HepG2 (cell line): ENCODE data around the gene RCC1. TPM values are rescaled to one million over a fixed set of nuclear protein-coding genes. Genes with fewer than 3 reads are reported as not detected.

Source experiments
- CCDC6 ChIP-seq: sonication (generic); formaldehyde crosslinking; IDR thresholded peaks from 2 replicates; pipeline ENCODE4 v1.8.1; 2022; ENCODE audit warnings: mild to moderate bottlenecking, missing genetic modification reagents, moderate library complexity
- CENPT ChIP-seq: sonication (generic); formaldehyde crosslinking; IDR thresholded peaks from 2 replicates; pipeline ENCODE4 v1.8.0; 2022; ENCODE audit warnings: low read depth, mild to moderate bottlenecking, moderate library complexity, missing genetic modification reagents
- ETV5 ChIP-seq: IDR thresholded peaks from 2 replicates; pipeline ENCODE4 v1.6.1; 2018; ENCODE audit warnings: missing biosample characterization, missing genetic modification reagents, inconsistent platforms, borderline replicate concordance
- NFRKB ChIP-seq: fragments of 450-650 bp; IDR thresholded peaks from 2 replicates; pipeline ENCODE4 v1.6.1; 2017
- XRCC5 ChIP-seq: fragments of 200-400 bp; formaldehyde crosslinking; optimal IDR thresholded peaks from 2 replicates; pipeline ENCODE3; 2017; ENCODE audit warnings: mild to moderate bottlenecking, low read length
- YEATS2 ChIP-seq: sonication (generic); formaldehyde crosslinking; IDR thresholded peaks from 2 replicates; pipeline ENCODE4 v1.4.0; 2020; ENCODE audit warnings: missing genetic modification reagents, borderline replicate concordance
- ZNF235 ChIP-seq: sonication (generic); formaldehyde crosslinking; IDR thresholded peaks from 2 replicates; pipeline ENCODE4 v1.8.1; 2023; ENCODE audit warnings: mild to moderate bottlenecking, missing genetic modification reagents, borderline replicate concordance
- ZNF512B ChIP-seq: sonication (generic); formaldehyde crosslinking; IDR thresholded peaks from 2 replicates; pipeline ENCODE4 v1.5.1; 2020; ENCODE audit warnings: missing genetic modification reagents, mild to moderate bottlenecking, borderline replicate concordance
- ZNF572 ChIP-seq: sonication (generic); formaldehyde crosslinking; IDR thresholded peaks from 2 replicates; pipeline ENCODE4 v1.5.1; 2020; ENCODE audit warnings: mild to moderate bottlenecking, missing genetic modification reagents
- ZSCAN29 ChIP-seq: sonication (generic); formaldehyde crosslinking; conservative IDR thresholded peaks from 2 replicates; pipeline ENCODE4 v1.4.0; 2020; ENCODE audit warnings: mild to moderate bottlenecking, missing genetic modification reagents
- polyA plus RNA-seq, 8 experiments: library from polyadenylated mRNA; depleted of rRNA in 3 of 8; stranded (reverse) in 7 of 8; unstranded in 1 of 8; fragments of >200 nt; fragmentation: Illumina TruSeq in 4 of 8; extraction: Trizol in 4 of 8; gene quantifications; 2 replicates each; pipeline versions ENCODE4 v1.2.1 to v1.2.3, GENCODE V29; 2011 to 2016; ENCODE audit warnings: low read depth in 4 of 8, missing spikeins in 1 of 8, mixed read lengths in 1 of 8; ENCODE audit not compliant: insufficient read depth in 1 of 8
- total RNA-seq, 5 experiments: library from RNA; depleted of rRNA; stranded (reverse); fragments of >200 nt; fragmentation: Illumina TruSeq; extraction: Trizol; gene quantifications; 2 replicates each; pipeline ENCODE4 v1.2.3, GENCODE V29; 2016; ENCODE audit warnings: low read depth in 1 of 5
- TF ChIP-seq, protein P1 (sequence below): sonication (generic); formaldehyde crosslinking; IDR thresholded peaks from 2 replicates; pipeline ENCODE4 v1.4.0; 2020; ENCODE audit warnings: missing genetic modification reagents
- TF ChIP-seq, protein P2 (sequence below): IDR thresholded peaks from 2 replicates; pipeline ENCODE4 v1.4.0; 2020; ENCODE audit warnings: mild to moderate bottlenecking, missing genetic modification reagents
- TF ChIP-seq, protein P3 (sequence below): sonication (generic); formaldehyde crosslinking; IDR thresholded peaks from 2 replicates; pipeline ENCODE4 v1.8.1; 2023; ENCODE audit warnings: mild to moderate bottlenecking, missing genetic modification reagents
- TF ChIP-seq, protein P4 (sequence below): sonication (generic); formaldehyde crosslinking; IDR thresholded peaks from 2 replicates; pipeline ENCODE4 v1.5.0; 2020; ENCODE audit warnings: missing genetic modification reagents, mild to moderate bottlenecking, borderline replicate concordance

The RCC1 gene
- total and polyA plus RNA-seq, 2 of the 13 experiments (the other 11 are each of a cell fraction or from before 2014, with no cell fraction given): 47.2 to 80.8 TPM

- TF ChIP-seq, protein P1, sequence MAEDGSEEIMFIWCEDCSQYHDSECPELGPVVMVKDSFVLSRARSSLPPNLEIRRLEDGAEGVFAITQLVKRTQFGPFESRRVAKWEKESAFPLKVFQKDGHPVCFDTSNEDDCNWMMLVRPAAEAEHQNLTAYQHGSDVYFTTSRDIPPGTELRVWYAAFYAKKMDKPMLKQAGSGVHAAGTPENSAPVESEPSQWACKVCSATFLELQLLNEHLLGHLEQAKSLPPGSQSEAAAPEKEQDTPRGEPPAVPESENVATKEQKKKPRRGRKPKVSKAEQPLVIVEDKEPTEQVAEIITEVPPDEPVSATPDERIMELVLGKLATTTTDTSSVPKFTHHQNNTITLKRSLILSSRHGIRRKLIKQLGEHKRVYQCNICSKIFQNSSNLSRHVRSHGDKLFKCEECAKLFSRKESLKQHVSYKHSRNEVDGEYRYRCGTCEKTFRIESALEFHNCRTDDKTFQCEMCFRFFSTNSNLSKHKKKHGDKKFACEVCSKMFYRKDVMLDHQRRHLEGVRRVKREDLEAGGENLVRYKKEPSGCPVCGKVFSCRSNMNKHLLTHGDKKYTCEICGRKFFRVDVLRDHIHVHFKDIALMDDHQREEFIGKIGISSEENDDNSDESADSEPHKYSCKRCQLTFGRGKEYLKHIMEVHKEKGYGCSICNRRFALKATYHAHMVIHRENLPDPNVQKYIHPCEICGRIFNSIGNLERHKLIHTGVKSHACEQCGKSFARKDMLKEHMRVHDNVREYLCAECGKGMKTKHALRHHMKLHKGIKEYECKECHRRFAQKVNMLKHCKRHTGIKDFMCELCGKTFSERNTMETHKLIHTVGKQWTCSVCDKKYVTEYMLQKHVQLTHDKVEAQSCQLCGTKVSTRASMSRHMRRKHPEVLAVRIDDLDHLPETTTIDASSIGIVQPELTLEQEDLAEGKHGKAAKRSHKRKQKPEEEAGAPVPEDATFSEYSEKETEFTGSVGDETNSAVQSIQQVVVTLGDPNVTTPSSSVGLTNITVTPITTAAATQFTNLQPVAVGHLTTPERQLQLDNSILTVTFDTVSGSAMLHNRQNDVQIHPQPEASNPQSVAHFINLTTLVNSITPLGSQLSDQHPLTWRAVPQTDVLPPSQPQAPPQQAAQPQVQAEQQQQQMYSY (CRISPR knock-in tag): peak; percentile 86
- TF ChIP-seq, protein P2, sequence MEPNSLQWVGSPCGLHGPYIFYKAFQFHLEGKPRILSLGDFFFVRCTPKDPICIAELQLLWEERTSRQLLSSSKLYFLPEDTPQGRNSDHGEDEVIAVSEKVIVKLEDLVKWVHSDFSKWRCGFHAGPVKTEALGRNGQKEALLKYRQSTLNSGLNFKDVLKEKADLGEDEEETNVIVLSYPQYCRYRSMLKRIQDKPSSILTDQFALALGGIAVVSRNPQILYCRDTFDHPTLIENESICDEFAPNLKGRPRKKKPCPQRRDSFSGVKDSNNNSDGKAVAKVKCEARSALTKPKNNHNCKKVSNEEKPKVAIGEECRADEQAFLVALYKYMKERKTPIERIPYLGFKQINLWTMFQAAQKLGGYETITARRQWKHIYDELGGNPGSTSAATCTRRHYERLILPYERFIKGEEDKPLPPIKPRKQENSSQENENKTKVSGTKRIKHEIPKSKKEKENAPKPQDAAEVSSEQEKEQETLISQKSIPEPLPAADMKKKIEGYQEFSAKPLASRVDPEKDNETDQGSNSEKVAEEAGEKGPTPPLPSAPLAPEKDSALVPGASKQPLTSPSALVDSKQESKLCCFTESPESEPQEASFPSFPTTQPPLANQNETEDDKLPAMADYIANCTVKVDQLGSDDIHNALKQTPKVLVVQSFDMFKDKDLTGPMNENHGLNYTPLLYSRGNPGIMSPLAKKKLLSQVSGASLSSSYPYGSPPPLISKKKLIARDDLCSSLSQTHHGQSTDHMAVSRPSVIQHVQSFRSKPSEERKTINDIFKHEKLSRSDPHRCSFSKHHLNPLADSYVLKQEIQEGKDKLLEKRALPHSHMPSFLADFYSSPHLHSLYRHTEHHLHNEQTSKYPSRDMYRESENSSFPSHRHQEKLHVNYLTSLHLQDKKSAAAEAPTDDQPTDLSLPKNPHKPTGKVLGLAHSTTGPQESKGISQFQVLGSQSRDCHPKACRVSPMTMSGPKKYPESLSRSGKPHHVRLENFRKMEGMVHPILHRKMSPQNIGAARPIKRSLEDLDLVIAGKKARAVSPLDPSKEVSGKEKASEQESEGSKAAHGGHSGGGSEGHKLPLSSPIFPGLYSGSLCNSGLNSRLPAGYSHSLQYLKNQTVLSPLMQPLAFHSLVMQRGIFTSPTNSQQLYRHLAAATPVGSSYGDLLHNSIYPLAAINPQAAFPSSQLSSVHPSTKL (CRISPR knock-in tag): peak; percentile 39; the same call in 1 of the 2 replicates
- TF ChIP-seq YEATS2 (peak; percentile 98), CENPT (CRISPR knock-in tag) (peak; percentile 86), ZNF572 (CRISPR knock-in tag) (no peak), NFRKB (no peak), ZNF512B (CRISPR knock-in tag) (no peak), ZSCAN29 (CRISPR knock-in tag) (peak; percentile 56; the same call in 1 of the 2 replicates), ETV5 (CRISPR knock-in tag) (peak; percentile 65; the same call in 1 of the 2 replicates), CCDC6 (CRISPR knock-in tag) (peak; percentile 98), XRCC5 (peak; percentile 76), ZNF235 (peak; percentile 90; the same call in 1 of the 2 replicates)
- TF ChIP-seq, protein P3, sequence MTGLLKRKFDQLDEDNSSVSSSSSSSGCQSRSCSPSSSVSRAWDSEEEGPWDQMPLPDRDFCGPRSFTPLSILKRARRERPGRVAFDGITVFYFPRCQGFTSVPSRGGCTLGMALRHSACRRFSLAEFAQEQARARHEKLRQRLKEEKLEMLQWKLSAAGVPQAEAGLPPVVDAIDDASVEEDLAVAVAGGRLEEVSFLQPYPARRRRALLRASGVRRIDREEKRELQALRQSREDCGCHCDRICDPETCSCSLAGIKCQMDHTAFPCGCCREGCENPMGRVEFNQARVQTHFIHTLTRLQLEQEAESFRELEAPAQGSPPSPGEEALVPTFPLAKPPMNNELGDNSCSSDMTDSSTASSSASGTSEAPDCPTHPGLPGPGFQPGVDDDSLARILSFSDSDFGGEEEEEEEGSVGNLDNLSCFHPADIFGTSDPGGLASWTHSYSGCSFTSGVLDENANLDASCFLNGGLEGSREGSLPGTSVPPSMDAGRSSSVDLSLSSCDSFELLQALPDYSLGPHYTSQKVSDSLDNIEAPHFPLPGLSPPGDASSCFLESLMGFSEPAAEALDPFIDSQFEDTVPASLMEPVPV (CRISPR knock-in tag): peak; percentile 93
- TF ChIP-seq, protein P4, sequence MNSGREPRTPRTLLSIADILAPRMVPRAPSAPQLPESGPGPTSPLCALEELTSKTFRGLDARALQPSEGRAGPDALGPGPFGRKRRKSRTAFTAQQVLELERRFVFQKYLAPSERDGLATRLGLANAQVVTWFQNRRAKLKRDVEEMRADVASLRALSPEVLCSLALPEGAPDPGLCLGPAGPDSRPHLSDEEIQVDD (CRISPR knock-in tag): peak; percentile 86
Measured at GRCh38 chr1:28581531-28582247, 75.8 kb downstream of the RCC1 start (continued).
